ENCODE results near the gene FMNL2.

The FMNL2 gene

DNA sequence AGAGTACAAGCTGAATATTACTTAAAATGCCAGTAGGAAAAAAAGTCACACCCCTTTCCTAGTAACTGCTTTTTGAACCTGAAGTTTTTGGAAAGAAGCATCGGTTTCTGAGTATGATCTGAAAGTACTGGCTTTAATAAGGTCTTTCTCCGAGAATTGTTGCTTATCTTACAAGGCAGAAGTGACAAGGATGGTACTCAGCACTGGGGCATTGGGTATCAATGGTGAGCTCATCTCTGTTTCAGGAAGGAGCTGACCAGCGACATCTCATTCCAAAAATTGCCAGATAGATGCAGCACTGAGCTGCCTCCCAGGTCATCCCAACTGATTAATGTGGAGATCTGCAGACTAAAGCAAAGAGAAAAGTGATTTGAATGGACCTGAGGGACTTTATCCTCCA is 85.4 kb downstream of the FMNL2 start:
- H3K27me3 ChIP-seq (ENCODE audit: insufficient read depth, low read length) = no peaks in the 10 kb centered on the region
- H3K9me2 ChIP-seq (ENCODE audit: low read depth, low read length) = no peaks in the 10 kb centered on the region
- no peaks in the 10 kb centered on the region for H4K20me1 ChIP-seq (ENCODE audit: insufficient read depth, low read length)
- H3K4me3 ChIP-seq (ENCODE audit: low read depth, low read length, poor library complexity, severe bottlenecking) = no peak overlapping the region
- H3K79me2 ChIP-seq (ENCODE audit: insufficient read depth, low read length) = no peaks in the 10 kb centered on the region
- no peaks in the 10 kb centered on the region for H3K36me3 ChIP-seq (ENCODE audit: insufficient read depth, low read length)
- H3K4me2 ChIP-seq (ENCODE audit: low read length) = no peak overlapping the region
- no peaks in the 10 kb centered on the region for H3K9me3 ChIP-seq (ENCODE audit: low read length)
- no peaks in the 10 kb centered on the region for H3K4me1 ChIP-seq (ENCODE audit: insufficient read depth, low read length, severe bottlenecking)
- no peaks in the 10 kb centered on the region for H3F3A ChIP-seq (ENCODE audit: insufficient read depth, low read length)
- H3K9ac ChIP-seq (ENCODE audit: low read length) = no peak overlapping the region
- TF ChIP-seq, protein P1, sequence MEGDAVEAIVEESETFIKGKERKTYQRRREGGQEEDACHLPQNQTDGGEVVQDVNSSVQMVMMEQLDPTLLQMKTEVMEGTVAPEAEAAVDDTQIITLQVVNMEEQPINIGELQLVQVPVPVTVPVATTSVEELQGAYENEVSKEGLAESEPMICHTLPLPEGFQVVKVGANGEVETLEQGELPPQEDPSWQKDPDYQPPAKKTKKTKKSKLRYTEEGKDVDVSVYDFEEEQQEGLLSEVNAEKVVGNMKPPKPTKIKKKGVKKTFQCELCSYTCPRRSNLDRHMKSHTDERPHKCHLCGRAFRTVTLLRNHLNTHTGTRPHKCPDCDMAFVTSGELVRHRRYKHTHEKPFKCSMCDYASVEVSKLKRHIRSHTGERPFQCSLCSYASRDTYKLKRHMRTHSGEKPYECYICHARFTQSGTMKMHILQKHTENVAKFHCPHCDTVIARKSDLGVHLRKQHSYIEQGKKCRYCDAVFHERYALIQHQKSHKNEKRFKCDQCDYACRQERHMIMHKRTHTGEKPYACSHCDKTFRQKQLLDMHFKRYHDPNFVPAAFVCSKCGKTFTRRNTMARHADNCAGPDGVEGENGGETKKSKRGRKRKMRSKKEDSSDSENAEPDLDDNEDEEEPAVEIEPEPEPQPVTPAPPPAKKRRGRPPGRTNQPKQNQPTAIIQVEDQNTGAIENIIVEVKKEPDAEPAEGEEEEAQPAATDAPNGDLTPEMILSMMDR (IDR thresholded peaks at IDR 0.05; ENCODE audit: low read length) = no peak
- no peak for TF ChIP-seq EZH2 (IDR thresholded peaks at IDR 0.05; ENCODE audit: borderline replicate concordance, low read length)
- no peak overlapping the region for H3K27ac ChIP-seq (ENCODE audit: low read depth, low read length, poor library complexity, severe bottlenecking)
- H2AFZ ChIP-seq (ENCODE audit: low read length) = no peak overlapping the region

DNA sequence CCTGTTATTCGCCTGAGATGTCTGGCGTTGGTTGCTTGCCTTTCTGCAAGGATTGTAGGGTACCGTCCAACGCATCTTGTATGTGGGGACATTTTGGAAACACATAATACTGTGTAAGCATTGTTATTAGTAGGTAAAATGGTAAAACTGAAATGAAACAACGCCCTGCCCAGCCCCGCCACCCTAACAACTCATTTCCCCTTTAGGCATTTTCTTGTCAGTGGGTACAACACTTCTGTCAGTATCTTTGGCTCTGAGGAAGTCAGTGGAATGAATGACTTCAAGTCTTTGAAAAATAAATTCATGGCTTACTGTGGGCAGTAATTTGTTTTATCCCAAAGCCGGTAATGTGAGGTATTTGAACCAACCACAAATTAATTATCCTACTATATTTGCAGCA is 86.0 kb downstream of the FMNL2 start:
- no peaks in the 10 kb centered on the region for H3K27me3 ChIP-seq (ENCODE audit: insufficient read depth, low read length)
- no peaks in the 10 kb centered on the region for H3K4me1 ChIP-seq (ENCODE audit: insufficient read depth, low read length, severe bottlenecking)
- no peaks in the 10 kb centered on the region for H3K9me3 ChIP-seq (ENCODE audit: low read length)
- H3K4me3 ChIP-seq (ENCODE audit: low read depth, low read length, poor library complexity, severe bottlenecking) = no peak overlapping the region
- H4K20me1 ChIP-seq (ENCODE audit: insufficient read depth, low read length) = no peaks in the 10 kb centered on the region
- no peak overlapping the region for H3K4me2 ChIP-seq (ENCODE audit: low read length)
- no peaks in the 10 kb centered on the region for H3F3A ChIP-seq (ENCODE audit: insufficient read depth, low read length)
- no peak overlapping the region for H2AFZ ChIP-seq (ENCODE audit: low read length)
- H3K9me2 ChIP-seq (ENCODE audit: low read depth, low read length) = no peaks in the 10 kb centered on the region
- H3K36me3 ChIP-seq (ENCODE audit: insufficient read depth, low read length) = no peaks in the 10 kb centered on the region
- TF ChIP-seq EZH2 (IDR thresholded peaks at IDR 0.05; ENCODE audit: borderline replicate concordance, low read length) = no peak
- TF ChIP-seq, protein P1 (IDR thresholded peaks at IDR 0.05; ENCODE audit: low read length) = no peak
- no peak overlapping the region for H3K27ac ChIP-seq (ENCODE audit: low read depth, low read length, poor library complexity, severe bottlenecking)
- no peak overlapping the region for H3K9ac ChIP-seq (ENCODE audit: low read length)
- H3K79me2 ChIP-seq (ENCODE audit: insufficient read depth, low read length) = no peaks in the 10 kb centered on the region

DNA sequence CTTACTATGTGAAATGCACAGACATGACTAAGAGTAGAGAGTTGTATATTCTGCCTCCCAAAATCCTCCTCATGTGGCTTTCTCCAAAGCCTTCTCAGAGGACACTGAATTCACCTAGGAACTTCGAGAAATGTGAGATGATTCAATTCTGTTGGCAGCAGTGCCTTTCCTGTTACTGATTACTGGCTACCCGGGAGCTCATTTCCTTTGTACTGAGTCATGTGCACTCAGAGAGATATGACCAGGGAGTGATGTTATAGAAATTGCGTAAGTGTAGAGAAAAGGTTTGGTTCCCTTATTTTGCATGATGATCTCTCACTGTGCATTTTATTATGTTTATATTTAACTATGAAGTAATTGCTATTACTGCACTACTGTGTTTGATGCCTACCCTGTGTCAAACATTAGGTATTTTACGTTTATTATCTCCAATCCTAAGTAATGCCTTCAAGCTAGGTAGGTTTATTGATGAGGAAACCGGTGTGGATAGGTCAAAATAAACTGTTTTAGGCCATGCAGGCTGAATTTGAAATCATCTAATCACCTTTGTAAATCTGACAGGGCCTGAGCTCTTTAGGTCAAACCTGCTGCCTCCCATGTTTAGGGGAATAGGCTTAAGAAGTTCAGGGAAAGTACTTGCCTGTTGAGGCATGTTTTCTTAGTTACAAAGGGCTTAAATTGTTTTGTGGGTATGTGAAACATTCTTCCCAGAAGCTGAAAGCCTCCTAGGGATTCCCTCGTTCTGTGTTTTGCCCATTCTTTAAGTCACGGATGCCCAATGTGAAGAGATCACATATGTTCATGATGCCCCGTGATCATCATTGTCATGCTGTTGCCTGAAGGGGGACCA is 86.8 kb downstream of the FMNL2 start:
- no peaks in the 10 kb centered on the region for H4K20me1 ChIP-seq (ENCODE audit: insufficient read depth, low read length)
- no peak overlapping the region for H3K4me3 ChIP-seq (ENCODE audit: low read depth, low read length, poor library complexity, severe bottlenecking)
- no peaks in the 10 kb centered on the region for H3K9me3 ChIP-seq (ENCODE audit: low read length)
- H3K4me2 ChIP-seq (ENCODE audit: low read length) = no peak overlapping the region
- TF ChIP-seq, protein P1 (IDR thresholded peaks at IDR 0.05; ENCODE audit: low read length) = no peak
- TF ChIP-seq EZH2 (IDR thresholded peaks at IDR 0.05; ENCODE audit: borderline replicate concordance, low read length) = no peak
- H3K9me2 ChIP-seq (ENCODE audit: low read depth, low read length) = no peaks in the 10 kb centered on the region
- no peaks in the 10 kb centered on the region for H3K36me3 ChIP-seq (ENCODE audit: insufficient read depth, low read length)
- H3F3A ChIP-seq (ENCODE audit: insufficient read depth, low read length) = no peaks in the 10 kb centered on the region
- no peaks in the 10 kb centered on the region for H3K79me2 ChIP-seq (ENCODE audit: insufficient read depth, low read length)
- H3K9ac ChIP-seq (ENCODE audit: low read length) = no peak overlapping the region
- no peaks in the 10 kb centered on the region for H3K4me1 ChIP-seq (ENCODE audit: insufficient read depth, low read length, severe bottlenecking)
- H2AFZ ChIP-seq (ENCODE audit: low read length) = no peak overlapping the region
- H3K27me3 ChIP-seq (ENCODE audit: insufficient read depth, low read length) = no peaks in the 10 kb centered on the region
- H3K27ac ChIP-seq (ENCODE audit: low read depth, low read length, poor library complexity, severe bottlenecking) = no peak overlapping the region
